SK-N-SH (cell line): ENCODE results near the gene TMEM89.

Source experiments
- EP300 ChIP-seq, 2 experiments: IDR thresholded peaks; 2 replicates each; pipeline versions ENCODE4 v1.4.0 to v1.6.1; 2012; ENCODE audit warnings: borderline replicate concordance in 1 of 2, low read depth in 1 of 2, low read length in 1 of 2
- EZH2phosphoT487 ChIP-seq: fragments of 200-600 bp; sonication (generic); IDR thresholded peaks from 2 replicates; pipeline ENCODE4 v1.6.1; 2017; ENCODE audit warnings: low read depth, mixed run types, mild to moderate bottlenecking, antibody characterized with exemption, moderate library complexity, borderline replicate concordance
- GABPA ChIP-seq: IDR thresholded peaks from 2 replicates; pipeline ENCODE4 v1.4.0; 2012; ENCODE audit warnings: low read depth, mild to moderate bottlenecking
- JUND ChIP-seq: IDR thresholded peaks from 2 replicates; pipeline ENCODE4 v1.4.0; 2012
- MXI1 ChIP-seq: IDR thresholded peaks from 2 replicates; pipeline ENCODE4 v1.6.1; 2012; ENCODE audit warnings: mild to moderate bottlenecking, low read depth, low read length, improper control_type of control experiment
- RAD21 ChIP-seq: IDR thresholded peaks from 2 replicates; pipeline ENCODE4 v1.6.1; 2012; ENCODE audit warnings: mild to moderate bottlenecking, low read length
- RFX5 ChIP-seq: IDR thresholded peaks from 2 replicates; pipeline ENCODE4 v1.6.1; 2012; ENCODE audit warnings: mild to moderate bottlenecking, improper control_type of control experiment, low read length
- RXRA ChIP-seq: IDR thresholded peaks from 2 replicates; pipeline ENCODE4 v1.4.0; 2012; ENCODE audit warnings: low read depth, mild to moderate bottlenecking, borderline replicate concordance
- YY1 ChIP-seq: IDR thresholded peaks from 2 replicates; pipeline ENCODE4 v1.4.0; 2012; ENCODE audit warnings: low read depth, mild to moderate bottlenecking
- TF ChIP-seq, protein P1 (sequence below): IDR thresholded peaks from 2 replicates; pipeline ENCODE4 v1.4.0; 2012; ENCODE audit warnings: low read depth
- TF ChIP-seq, protein P2 (sequence below): fragments of 200-600 bp; sonication (generic); IDR thresholded peaks from 2 replicates; pipeline ENCODE4 v1.6.1; 2017; ENCODE audit warnings: antibody characterized with exemption, mild to moderate bottlenecking, moderate library complexity
- TF ChIP-seq, protein P3 (sequence below): IDR thresholded peaks from 2 replicates; pipeline ENCODE4 v1.4.0; 2012; ENCODE audit warnings: low read depth, borderline replicate concordance
- TF ChIP-seq, protein P4 (sequence below): IDR thresholded peaks from 2 replicates; pipeline ENCODE4; 2012
- TF ChIP-seq, protein P5 (sequence below): fragments of 150-350 bp; IDR thresholded peaks from 2 replicates; pipeline ENCODE4 v1.6.1; 2016; ENCODE audit warnings: mild to moderate bottlenecking, low read depth, low read length

DNA sequence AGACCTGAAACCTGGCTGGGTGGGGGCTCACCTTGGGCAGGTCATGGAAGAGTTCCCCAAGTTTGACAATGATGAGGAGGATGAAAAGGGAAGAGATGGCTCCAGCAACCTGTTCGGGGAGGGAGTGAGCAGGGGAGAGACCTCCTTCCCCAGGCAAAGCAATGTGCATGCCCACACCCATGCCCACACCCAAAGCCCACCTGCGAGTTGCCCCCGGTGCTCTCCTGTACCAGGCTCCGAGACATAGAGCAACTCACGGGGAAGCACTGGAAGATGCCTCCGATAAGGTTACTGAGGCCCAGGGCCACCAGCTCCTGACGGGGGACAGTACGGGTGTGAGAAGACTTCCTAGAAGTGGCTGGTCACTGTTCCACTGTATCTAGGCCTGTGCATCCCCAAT is 8.8 kb upstream of the TMEM89 start:
- TF ChIP-seq EZH2phosphoT487 (no peak), RFX5 (no peak), YY1 (no peak), EP300 (IDR thresholded peaks at IDR 0.05; ENCODE audit: borderline replicate concordance in 1 of 2, low read depth in 1 of 2, low read length in 1 of 2) (no peak), RAD21 (no peak), MXI1 (no peak), RXRA (no peak), JUND (no peak), GABPA (no peak)
- TF ChIP-seq, protein P1, sequence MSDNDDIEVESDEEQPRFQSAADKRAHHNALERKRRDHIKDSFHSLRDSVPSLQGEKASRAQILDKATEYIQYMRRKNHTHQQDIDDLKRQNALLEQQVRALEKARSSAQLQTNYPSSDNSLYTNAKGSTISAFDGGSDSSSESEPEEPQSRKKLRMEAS: no peak
- TF ChIP-seq, protein P2, sequence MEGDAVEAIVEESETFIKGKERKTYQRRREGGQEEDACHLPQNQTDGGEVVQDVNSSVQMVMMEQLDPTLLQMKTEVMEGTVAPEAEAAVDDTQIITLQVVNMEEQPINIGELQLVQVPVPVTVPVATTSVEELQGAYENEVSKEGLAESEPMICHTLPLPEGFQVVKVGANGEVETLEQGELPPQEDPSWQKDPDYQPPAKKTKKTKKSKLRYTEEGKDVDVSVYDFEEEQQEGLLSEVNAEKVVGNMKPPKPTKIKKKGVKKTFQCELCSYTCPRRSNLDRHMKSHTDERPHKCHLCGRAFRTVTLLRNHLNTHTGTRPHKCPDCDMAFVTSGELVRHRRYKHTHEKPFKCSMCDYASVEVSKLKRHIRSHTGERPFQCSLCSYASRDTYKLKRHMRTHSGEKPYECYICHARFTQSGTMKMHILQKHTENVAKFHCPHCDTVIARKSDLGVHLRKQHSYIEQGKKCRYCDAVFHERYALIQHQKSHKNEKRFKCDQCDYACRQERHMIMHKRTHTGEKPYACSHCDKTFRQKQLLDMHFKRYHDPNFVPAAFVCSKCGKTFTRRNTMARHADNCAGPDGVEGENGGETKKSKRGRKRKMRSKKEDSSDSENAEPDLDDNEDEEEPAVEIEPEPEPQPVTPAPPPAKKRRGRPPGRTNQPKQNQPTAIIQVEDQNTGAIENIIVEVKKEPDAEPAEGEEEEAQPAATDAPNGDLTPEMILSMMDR: no peak
- TF ChIP-seq, protein P3, sequence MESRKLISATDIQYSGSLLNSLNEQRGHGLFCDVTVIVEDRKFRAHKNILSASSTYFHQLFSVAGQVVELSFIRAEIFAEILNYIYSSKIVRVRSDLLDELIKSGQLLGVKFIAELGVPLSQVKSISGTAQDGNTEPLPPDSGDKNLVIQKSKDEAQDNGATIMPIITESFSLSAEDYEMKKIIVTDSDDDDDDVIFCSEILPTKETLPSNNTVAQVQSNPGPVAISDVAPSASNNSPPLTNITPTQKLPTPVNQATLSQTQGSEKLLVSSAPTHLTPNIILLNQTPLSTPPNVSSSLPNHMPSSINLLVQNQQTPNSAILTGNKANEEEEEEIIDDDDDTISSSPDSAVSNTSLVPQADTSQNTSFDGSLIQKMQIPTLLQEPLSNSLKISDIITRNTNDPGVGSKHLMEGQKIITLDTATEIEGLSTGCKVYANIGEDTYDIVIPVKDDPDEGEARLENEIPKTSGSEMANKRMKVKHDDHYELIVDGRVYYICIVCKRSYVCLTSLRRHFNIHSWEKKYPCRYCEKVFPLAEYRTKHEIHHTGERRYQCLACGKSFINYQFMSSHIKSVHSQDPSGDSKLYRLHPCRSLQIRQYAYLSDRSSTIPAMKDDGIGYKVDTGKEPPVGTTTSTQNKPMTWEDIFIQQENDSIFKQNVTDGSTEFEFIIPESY: no peak
- TF ChIP-seq, protein P4, sequence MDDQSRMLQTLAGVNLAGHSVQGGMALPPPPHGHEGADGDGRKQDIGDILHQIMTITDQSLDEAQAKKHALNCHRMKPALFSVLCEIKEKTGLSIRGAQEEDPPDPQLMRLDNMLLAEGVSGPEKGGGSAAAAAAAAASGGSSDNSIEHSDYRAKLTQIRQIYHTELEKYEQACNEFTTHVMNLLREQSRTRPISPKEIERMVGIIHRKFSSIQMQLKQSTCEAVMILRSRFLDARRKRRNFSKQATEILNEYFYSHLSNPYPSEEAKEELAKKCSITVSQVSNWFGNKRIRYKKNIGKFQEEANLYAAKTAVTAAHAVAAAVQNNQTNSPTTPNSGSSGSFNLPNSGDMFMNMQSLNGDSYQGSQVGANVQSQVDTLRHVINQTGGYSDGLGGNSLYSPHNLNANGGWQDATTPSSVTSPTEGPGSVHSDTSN: no peak
- TF ChIP-seq, protein P5, sequence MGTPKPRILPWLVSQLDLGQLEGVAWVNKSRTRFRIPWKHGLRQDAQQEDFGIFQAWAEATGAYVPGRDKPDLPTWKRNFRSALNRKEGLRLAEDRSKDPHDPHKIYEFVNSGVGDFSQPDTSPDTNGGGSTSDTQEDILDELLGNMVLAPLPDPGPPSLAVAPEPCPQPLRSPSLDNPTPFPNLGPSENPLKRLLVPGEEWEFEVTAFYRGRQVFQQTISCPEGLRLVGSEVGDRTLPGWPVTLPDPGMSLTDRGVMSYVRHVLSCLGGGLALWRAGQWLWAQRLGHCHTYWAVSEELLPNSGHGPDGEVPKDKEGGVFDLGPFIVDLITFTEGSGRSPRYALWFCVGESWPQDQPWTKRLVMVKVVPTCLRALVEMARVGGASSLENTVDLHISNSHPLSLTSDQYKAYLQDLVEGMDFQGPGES: no peak
